GM23248 (cell line): ENCODE data around the gene EPOP. TPM values are rescaled to one million over a fixed set of nuclear protein-coding genes. Genes with fewer than 3 reads are reported as not detected.
"Not testable (repeated sequence)": the region's sequence is repeated elsewhere in the genome, so short reads cannot be mapped to it uniquely, and the experiment has no call there.

Experiments used
- DNase-seq: peaks from one replicate; pipeline ENCODE4 v3.0.0-alpha.2; 2015
- H2AFZ ChIP-seq: fragments of 200-600 bp; sonication (generic); 2 replicates; pipeline ENCODE4 v1.6.1; 2016; ENCODE audit warnings: antibody characterized with exemption
- H3F3A ChIP-seq: fragments of 200-600 bp; sonication (generic); 2 replicates; pipeline ENCODE4 v1.6.1; 2016; ENCODE audit warnings: mild to moderate bottlenecking, antibody characterized with exemption, mixed run types; ENCODE audit not compliant: insufficient read depth
- H3K27ac ChIP-seq: fragments of 200-600 bp; sonication (generic); 2 replicates; pipeline ENCODE4 v1.5.1; 2016; ENCODE audit warnings: mild to moderate bottlenecking
- H3K27me3 ChIP-seq: fragments of 200-600 bp; sonication (generic); replicated peaks from 2 replicates; pipeline ENCODE4 v1.6.1; 2016; ENCODE audit warnings: mild to moderate bottlenecking; ENCODE audit not compliant: insufficient read depth
- H3K36me3 ChIP-seq: fragments of 200-600 bp; sonication (generic); 2 replicates; pipeline ENCODE4 v1.6.1; 2016; ENCODE audit warnings: low read depth, mild to moderate bottlenecking
- H3K4me1 ChIP-seq: fragments of 200-600 bp; sonication (generic); 2 replicates; pipeline ENCODE4 v1.6.1; 2016; ENCODE audit warnings: mild to moderate bottlenecking; ENCODE audit not compliant: insufficient read depth
- H3K4me2 ChIP-seq: fragments of 200-600 bp; sonication (generic); one replicate; pipeline ENCODE4 v1.6.1; 2016; ENCODE audit warnings: mild to moderate bottlenecking; ENCODE audit not compliant: unreplicated experiment
- H3K4me3 ChIP-seq: fragments of 200-600 bp; sonication (generic); 2 replicates; pipeline ENCODE4 v1.5.1; 2016; ENCODE audit warnings: mild to moderate bottlenecking
- H3K79me2 ChIP-seq: fragments of 200-600 bp; sonication (generic); 2 replicates; pipeline ENCODE4 v1.6.1; 2016; ENCODE audit warnings: mild to moderate bottlenecking; ENCODE audit not compliant: insufficient read depth
- H3K9ac ChIP-seq: fragments of 200-600 bp; sonication (generic); 2 replicates; pipeline ENCODE4 v1.6.1; 2016; ENCODE audit warnings: mild to moderate bottlenecking
- H3K9me2 ChIP-seq: fragments of 200-600 bp; sonication (generic); 2 replicates; pipeline ENCODE4 v1.6.1; 2016; ENCODE audit warnings: mixed run types, mild to moderate bottlenecking, moderate library complexity; ENCODE audit not compliant: insufficient read depth
- H3K9me3 ChIP-seq: fragments of 200-600 bp; sonication (generic); one replicate; pipeline ENCODE4 v1.6.1; 2017; ENCODE audit warnings: low read depth
- H4K20me1 ChIP-seq: fragments of 200-600 bp; sonication (generic); 2 replicates; pipeline ENCODE4 v1.6.0; 2016; ENCODE audit not compliant: insufficient read depth
- EZH2 ChIP-seq: fragments of 200-600 bp; sonication (generic); IDR thresholded peaks from 2 replicates; pipeline ENCODE4 v1.6.1; 2018; ENCODE audit warnings: antibody characterized with exemption, mild to moderate bottlenecking; ENCODE audit not compliant: insufficient read depth, poor library complexity, severe bottlenecking
- EZH2phosphoT487 ChIP-seq: fragments of 200-600 bp; sonication (generic); IDR thresholded peaks from 2 replicates; pipeline ENCODE4 v1.6.1; 2018; ENCODE audit warnings: antibody characterized with exemption, moderate library complexity, mild to moderate bottlenecking, low read depth; ENCODE audit not compliant: insufficient read depth
- WGBS, 2 experiments: methylation state at CpG; one replicate each; pipeline ENCODE4 v1.1.6; 2015 to 2017; ENCODE audit warnings: low lambda C conversion rate in 2 of 2, low coverage in 1 of 2; ENCODE audit errors: missing lambda C conversion rate in 2 of 2; 5-methylcytosine and 5-hydroxymethylcytosine counted together
- in situ Hi-C: fragments of 300-500 bp; cut with MboI; formaldehyde crosslinking; loops from 2 replicates; pipeline ENCODE4 v1.15.0; 2020
- polyA plus RNA-seq: library from polyadenylated mRNA; unstranded; fragments of >200 nt; fragmentation: Nextera tagmentation; extraction: Ambion mirVana; gene quantifications from 2 replicates; pipeline ENCODE4 v1.2.1, GENCODE V29; 2016
- total RNA-seq: library from RNA; depleted of rRNA; stranded (reverse); fragments of >200 nt; shearing (Covaris generic); gene quantifications from 2 replicates; pipeline ENCODE4 v1.2.3, GENCODE V29; 2014

Gene EPOP
- total and polyA plus RNA-seq, 2 experiments from 2014 or later, result 1.2 to 4.3 TPM

DNA sequence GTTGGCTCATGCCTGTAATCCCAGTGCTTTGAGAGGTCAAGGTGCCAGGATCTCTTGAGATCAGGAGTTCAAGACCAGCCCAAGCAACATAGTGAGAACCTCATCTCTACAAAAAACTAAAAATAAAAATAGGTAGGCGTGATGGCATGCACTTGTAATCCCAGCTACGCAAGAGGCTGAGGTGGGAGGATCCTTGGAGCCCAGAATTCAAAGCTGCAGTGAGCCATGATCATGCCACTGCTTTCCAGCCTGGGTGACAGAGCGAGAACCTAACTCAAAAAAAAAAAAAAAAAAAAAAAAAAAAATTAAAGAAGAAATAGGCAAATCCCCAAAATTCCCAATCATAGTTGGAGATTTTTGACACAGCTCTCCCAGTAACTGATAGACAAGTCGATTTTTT is 36.8 kb downstream of the EPOP start:
- in situ Hi-C loops, result no loop called here
- no peaks in the 10 kb centered on the region for H3K9me3 ChIP-seq

DNA sequence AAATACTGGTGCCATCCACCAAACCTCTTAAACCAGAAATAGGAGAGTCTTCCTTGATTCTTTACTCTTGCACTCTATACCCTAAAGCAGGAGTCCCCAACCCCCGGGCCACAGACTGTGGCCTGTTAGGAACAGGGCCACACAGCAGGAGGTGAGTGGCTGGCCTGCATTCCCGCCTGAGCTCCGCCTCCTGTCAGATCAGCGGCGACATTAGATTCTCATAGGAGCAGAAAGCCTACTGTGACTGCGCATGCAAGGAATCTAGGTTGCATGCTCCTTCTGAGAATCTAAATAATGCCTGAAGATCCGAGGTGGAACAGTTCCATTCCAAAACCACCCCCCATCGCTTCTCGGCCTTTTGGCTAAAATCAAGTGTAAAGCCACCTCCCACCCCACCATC is 38.7 kb downstream of the EPOP start:
- no peaks in the 10 kb centered on the region for H3K4me1 ChIP-seq
- no peaks in the 10 kb centered on the region for H4K20me1 ChIP-seq
- in situ Hi-C loops, result no loop called here
- no peaks in the 10 kb centered on the region for H3K9me3 ChIP-seq
- H3K27me3 ChIP-seq, result no peaks in the 10 kb centered on the region
- no peaks in the 10 kb centered on the region for H3K36me3 ChIP-seq
- no peak for TF ChIP-seq EZH2
- TF ChIP-seq EZH2phosphoT487, result no peak
- no peaks in the 10 kb centered on the region for H3K9me2 ChIP-seq
- H3K4me2 ChIP-seq, result no peak overlapping the region
- no peak overlapping the region for H3K4me3 ChIP-seq
- no peak overlapping the region for H3K27ac ChIP-seq
- DNase-seq, result no peak
- no peak overlapping the region for H3K9ac ChIP-seq
- H3F3A ChIP-seq, result no peaks in the 10 kb centered on the region
- H3K79me2 ChIP-seq, result no peaks in the 10 kb centered on the region
- H2AFZ ChIP-seq, result no peak overlapping the region
- 52 to 56% methylated on average over 9 of the region's 9 CpGs for WGBS, 2 experiments

More for the DNA sequence above, 36.8 kb downstream of the EPOP start:
- H3K4me2 ChIP-seq, result no peak overlapping the region
- no peaks in the 10 kb centered on the region for H3K79me2 ChIP-seq
- H3K9me2 ChIP-seq, result no peaks in the 10 kb centered on the region
- no peak overlapping the region for H3K27ac ChIP-seq
- H3F3A ChIP-seq, result no peaks in the 10 kb centered on the region
- no peak overlapping the region for H2AFZ ChIP-seq
- H3K4me1 ChIP-seq, result no peaks in the 10 kb centered on the region
- H3K27me3 ChIP-seq, result no peaks in the 10 kb centered on the region
- H3K9ac ChIP-seq, result no peak overlapping the region
- 51 to 56% methylated on average over 4 of the region's 4 CpGs for WGBS, 2 experiments
- H3K4me3 ChIP-seq, result no peak overlapping the region
- no peak for DNase-seq
- no peaks in the 10 kb centered on the region for H3K36me3 ChIP-seq
- TF ChIP-seq EZH2phosphoT487 (no peak), EZH2 (no peak)
- H4K20me1 ChIP-seq, result no peaks in the 10 kb centered on the region

DNA sequence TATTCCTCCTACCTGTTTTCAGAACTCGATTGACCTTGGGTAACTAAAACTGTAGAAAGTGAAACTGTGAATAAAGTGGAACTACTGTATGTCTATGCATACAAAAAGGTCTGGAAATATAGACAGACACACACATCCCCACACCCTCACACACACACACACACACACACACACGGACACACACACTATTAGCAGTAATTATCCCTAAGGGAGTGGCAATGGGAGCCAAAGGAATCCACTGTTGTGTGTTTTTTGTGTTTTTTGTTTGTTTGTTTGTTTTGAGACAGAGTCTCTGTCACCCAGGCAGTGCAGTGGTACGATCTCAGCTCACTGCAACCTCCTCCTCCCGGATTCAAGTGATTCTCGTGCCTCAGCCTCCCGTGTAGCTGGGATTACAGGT is 42.4 kb downstream of the EPOP start:
- WGBS, 2 experiments, result 86% methylated on average over 6 of the region's 6 CpGs
- Histone ChIP-seq H3K36me3 (no peaks in the 10 kb centered on the region), H3K9ac (no peak overlapping the region), H3K4me3 (no peak overlapping the region), H3K4me1 (no peaks in the 10 kb centered on the region), H2AFZ (no peak overlapping the region), H3K4me2 (no peak overlapping the region), H3K9me3 (no peaks in the 10 kb centered on the region), H3K27ac (no peak overlapping the region), H3F3A (no peaks in the 10 kb centered on the region), H3K79me2 (no peaks in the 10 kb centered on the region), H4K20me1 (no peaks in the 10 kb centered on the region), H3K9me2 (no peaks in the 10 kb centered on the region), H3K27me3 (no peaks in the 10 kb centered on the region)
- TF ChIP-seq EZH2, result no peak
- no peak for TF ChIP-seq EZH2phosphoT487
- in situ Hi-C loops, result no loop called here
- no peak for DNase-seq

DNA sequence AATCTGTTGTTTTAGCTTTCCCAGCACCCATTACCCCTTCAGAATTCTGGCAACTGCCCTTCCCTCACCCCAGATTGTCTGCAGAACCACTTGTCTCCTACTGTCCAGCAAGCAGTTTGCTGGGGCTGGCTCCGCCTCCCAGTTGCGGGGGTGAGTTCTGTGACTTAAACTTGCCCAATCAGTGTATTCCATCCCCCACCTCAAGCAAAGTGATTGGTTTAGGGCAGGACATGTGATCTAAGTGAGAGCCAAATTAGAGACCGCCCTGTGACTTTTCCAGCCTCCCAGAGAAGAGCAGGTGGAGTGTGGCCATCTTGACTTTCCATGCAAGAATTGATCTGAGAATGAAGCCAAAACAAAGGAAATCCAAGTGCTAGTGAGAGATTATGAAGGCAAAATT is 46.3 kb downstream of the EPOP start:
- 87 to 90% methylated on average over 3 of the region's 3 CpGs for whole genome bisulfite sequencing, 2 experiments
- in situ Hi-C loops, result no loop called here
- no peak for DNase-seq

DNA sequence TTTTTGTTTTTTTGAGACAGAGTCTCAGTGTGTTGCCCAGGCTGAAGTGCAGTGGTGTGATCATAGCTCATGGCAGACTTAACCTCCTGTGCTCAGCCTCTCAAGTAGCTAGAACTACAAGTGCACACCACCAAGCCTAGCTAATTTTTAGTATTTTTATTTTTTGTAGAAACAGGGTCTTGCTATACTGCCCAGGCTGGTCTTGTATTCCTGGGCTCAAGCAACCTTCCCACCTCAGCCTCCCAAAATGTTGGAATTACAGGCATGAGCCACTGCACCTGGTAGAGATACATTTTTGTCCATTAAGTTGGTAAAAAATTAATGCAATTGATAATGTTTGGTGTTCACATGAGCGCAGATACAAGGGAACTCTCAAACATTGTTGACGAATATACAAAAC is 46.8 kb downstream of the EPOP start:
- no peak overlapping the region for H3K4me2 ChIP-seq
- no peaks in the 10 kb centered on the region for H3K9me3 ChIP-seq
- DNase-seq, result no peak
- no peak overlapping the region for H3K9ac ChIP-seq
- 93 to 94% methylated on average over 2 of the region's 2 CpGs for WGBS, 2 experiments
- peaks cover 8% of the 10 kb centered on the region; the same call in 1 of the 2 replicates for H3K27me3 ChIP-seq
- H3K9me2 ChIP-seq, result no peaks in the 10 kb centered on the region
- no peak overlapping the region for H2AFZ ChIP-seq
- in situ Hi-C loops, result no loop called here
- no peaks in the 10 kb centered on the region for H3K79me2 ChIP-seq
- H3K27ac ChIP-seq, result no peak overlapping the region
- H3K4me1 ChIP-seq, result no peaks in the 10 kb centered on the region
- H4K20me1 ChIP-seq, result no peaks in the 10 kb centered on the region
- H3K36me3 ChIP-seq, result no peaks in the 10 kb centered on the region
- no peak overlapping the region for H3K4me3 ChIP-seq
- H3F3A ChIP-seq, result no peaks in the 10 kb centered on the region
- TF ChIP-seq EZH2, result no peak
- TF ChIP-seq EZH2phosphoT487, result no peak

More for the DNA sequence above, 46.3 kb downstream of the EPOP start:
- no peak overlapping the region for H2AFZ ChIP-seq
- no peak overlapping the region for H3K4me3 ChIP-seq
- no peaks in the 10 kb centered on the region for H3K79me2 ChIP-seq
- TF ChIP-seq EZH2 (no peak), EZH2phosphoT487 (no peak)
- H3F3A ChIP-seq, result no peaks in the 10 kb centered on the region
- H3K9me2 ChIP-seq, result no peaks in the 10 kb centered on the region
- no peak overlapping the region for H3K4me2 ChIP-seq
- no peak overlapping the region for H3K27ac ChIP-seq
- H3K36me3 ChIP-seq, result no peaks in the 10 kb centered on the region
- H3K9ac ChIP-seq, result no peak overlapping the region
- peaks cover 3% of the 10 kb centered on the region; the same call in 1 of the 2 replicates for H3K27me3 ChIP-seq
- H3K9me3 ChIP-seq, result no peaks in the 10 kb centered on the region
- H4K20me1 ChIP-seq, result no peaks in the 10 kb centered on the region
- no peaks in the 10 kb centered on the region for H3K4me1 ChIP-seq

DNA sequence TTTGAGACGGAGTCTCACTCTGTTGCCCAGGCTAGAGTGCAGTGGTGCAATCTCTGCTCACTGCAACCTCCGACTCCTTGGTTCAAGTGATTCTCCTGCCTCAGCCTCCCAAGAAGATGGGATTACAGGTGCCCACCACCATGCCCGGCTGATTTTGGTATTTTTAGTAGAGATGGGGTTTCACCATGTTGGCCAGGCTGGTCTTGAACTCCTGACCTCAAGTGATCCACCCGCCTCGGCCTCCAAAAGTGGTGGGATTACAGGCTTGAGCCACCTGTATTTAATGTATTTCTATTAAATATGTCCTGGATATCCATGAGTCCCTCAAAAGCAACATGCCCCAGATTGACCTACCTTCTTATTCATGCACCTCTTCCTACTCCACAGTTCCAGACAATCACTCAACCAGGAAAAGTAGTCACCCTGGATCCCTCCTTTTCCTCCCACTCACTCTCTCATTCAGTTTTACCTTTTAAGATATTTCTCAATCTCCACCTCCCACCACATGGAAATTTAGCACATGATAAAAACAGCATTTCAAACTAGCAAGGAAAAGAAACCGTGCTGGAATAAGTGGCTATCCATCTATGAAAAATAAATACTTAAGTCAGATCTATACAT is 48.0 kb downstream of the EPOP start:
- H4K20me1 ChIP-seq, H3K4me3 ChIP-seq, H3K9me2 ChIP-seq, in situ Hi-C loops, H3F3A ChIP-seq, H3K4me2 ChIP-seq, H3K79me2 ChIP-seq, H3K9me3 ChIP-seq, H2AFZ ChIP-seq, H3K36me3 ChIP-seq, DNase-seq, H3K27ac ChIP-seq, H3K4me1 ChIP-seq, H3K9ac ChIP-seq: not testable (repeated sequence)
- WGBS, 2 experiments, result 62 to 75% methylated on average over 6 of the region's 6 CpGs
- H3K27me3 ChIP-seq, result peaks cover 19% of the 10 kb centered on the region
